ENCODE measurements around the gene BAK1.

DNA sequence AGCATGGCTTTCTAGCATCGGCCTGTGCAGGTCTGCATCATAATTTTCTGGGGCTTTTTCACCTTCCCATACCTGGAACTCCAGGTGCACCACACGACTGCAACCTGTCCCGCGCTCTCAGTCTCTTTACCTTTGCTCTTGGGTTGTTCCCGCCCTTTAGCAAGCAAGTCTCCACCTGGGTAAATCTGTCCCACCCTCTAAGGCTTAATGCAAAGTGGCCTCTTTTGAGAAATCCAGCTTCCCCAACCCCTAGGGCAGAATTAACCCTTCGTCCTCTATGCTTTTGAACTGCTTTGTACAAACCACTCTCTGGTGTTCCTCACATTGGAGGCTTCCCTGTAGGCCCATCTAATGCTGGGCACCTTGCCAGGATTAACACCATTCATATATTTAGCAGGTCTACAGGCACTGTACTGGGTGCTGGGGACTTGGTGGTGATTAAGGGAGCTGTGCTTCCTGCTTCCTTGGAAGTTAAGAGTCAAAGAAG, 43.9 kb upstream of the BAK1 start:
- TF ChIP-seq, protein P1, sequence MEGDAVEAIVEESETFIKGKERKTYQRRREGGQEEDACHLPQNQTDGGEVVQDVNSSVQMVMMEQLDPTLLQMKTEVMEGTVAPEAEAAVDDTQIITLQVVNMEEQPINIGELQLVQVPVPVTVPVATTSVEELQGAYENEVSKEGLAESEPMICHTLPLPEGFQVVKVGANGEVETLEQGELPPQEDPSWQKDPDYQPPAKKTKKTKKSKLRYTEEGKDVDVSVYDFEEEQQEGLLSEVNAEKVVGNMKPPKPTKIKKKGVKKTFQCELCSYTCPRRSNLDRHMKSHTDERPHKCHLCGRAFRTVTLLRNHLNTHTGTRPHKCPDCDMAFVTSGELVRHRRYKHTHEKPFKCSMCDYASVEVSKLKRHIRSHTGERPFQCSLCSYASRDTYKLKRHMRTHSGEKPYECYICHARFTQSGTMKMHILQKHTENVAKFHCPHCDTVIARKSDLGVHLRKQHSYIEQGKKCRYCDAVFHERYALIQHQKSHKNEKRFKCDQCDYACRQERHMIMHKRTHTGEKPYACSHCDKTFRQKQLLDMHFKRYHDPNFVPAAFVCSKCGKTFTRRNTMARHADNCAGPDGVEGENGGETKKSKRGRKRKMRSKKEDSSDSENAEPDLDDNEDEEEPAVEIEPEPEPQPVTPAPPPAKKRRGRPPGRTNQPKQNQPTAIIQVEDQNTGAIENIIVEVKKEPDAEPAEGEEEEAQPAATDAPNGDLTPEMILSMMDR (optimal IDR thresholded peaks at IDR 0.05 in 1 of 3, IDR thresholded peaks at IDR 0.05 in 1 of 3, conservative IDR thresholded peaks at IDR 0.05 in 1 of 3; ENCODE audit: extremely low read depth in 1 of 3, insufficient read depth in 2 of 3, low read length in 3 of 3), result no peak
- no peak for TF ChIP-seq EZH2 (IDR thresholded peaks at IDR 0.05; ENCODE audit: low read length)

Data from keratinocyte (primary cell).